Measurements from ENCODE around the gene SYTL5. TPM values are rescaled to one million over a fixed set of nuclear protein-coding genes. Genes with fewer than 3 reads are reported as not detected.

The SYTL5 gene
- total and polyA plus RNA-seq, 2 experiments from 2014 or later: 0.23 to 0.35 TPM

DNA sequence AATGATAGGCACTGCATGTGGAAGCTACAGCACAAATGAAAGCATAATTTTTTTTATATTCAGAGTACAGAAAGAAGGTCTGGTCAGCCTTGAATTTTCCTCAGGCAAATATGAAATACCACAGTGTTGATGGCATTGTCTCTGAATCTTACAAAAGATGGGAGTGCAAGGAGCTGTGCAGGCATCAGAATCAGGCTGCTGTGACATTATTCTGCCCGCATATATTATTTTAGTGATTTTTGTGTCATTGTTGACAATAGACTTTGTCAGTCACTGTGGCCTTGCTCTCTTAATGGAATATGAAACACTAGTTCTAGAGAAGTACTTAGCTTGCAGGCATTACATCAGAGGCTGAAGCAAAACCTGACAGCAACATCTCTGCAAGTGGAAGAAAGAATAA, 42.5 kb downstream of the SYTL5 start:
- Histone ChIP-seq H4K20me1 (replicated peaks; ENCODE audit: insufficient read depth) (no peaks in the 10 kb centered on the region), H3K4me1 (ENCODE audit: insufficient read depth) (no peaks in the 10 kb centered on the region), H3K4me3 (no peak overlapping the region), H3K27ac (ENCODE audit: low read depth) (no peak overlapping the region), H3K9me2 (ENCODE audit: insufficient read depth) (no peaks in the 10 kb centered on the region), H2AFZ (no peak overlapping the region), H3F3A (replicated peaks; ENCODE audit: low read depth) (no peaks in the 10 kb centered on the region), H3K79me2 (replicated peaks; ENCODE audit: insufficient read depth) (no peaks in the 10 kb centered on the region), H3K27me3 (ENCODE audit: insufficient read depth) (no peaks in the 10 kb centered on the region), H3K36me3 (ENCODE audit: insufficient read depth) (no peaks in the 10 kb centered on the region), H3K4me2 (no peak overlapping the region)
- TF ChIP-seq, protein P1, sequence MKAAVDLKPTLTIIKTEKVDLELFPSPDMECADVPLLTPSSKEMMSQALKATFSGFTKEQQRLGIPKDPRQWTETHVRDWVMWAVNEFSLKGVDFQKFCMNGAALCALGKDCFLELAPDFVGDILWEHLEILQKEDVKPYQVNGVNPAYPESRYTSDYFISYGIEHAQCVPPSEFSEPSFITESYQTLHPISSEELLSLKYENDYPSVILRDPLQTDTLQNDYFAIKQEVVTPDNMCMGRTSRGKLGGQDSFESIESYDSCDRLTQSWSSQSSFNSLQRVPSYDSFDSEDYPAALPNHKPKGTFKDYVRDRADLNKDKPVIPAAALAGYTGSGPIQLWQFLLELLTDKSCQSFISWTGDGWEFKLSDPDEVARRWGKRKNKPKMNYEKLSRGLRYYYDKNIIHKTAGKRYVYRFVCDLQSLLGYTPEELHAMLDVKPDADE (IDR thresholded peaks at IDR 0.05): no peak
- TF ChIP-seq EZH2phosphoT487 (IDR thresholded peaks at IDR 0.05; ENCODE audit: unreplicated experiment): no peak
- TF ChIP-seq EZH2 (IDR thresholded peaks at IDR 0.05; ENCODE audit: low read depth, unreplicated experiment): no peak
- no peak for TF ChIP-seq STAT1 (IDR thresholded peaks at IDR 0.05; ENCODE audit: unreplicated experiment)
- no peak for TF ChIP-seq ZNF114 (CRISPR knock-in tag; IDR thresholded peaks at IDR 0.05)
- TF ChIP-seq ZNF331 (CRISPR knock-in tag; IDR thresholded peaks at IDR 0.05; ENCODE audit: low read depth): no peak
- no peak for TF ChIP-seq POLR2AphosphoS5 (IDR thresholded peaks at IDR 0.05; ENCODE audit: low read depth)
- TF ChIP-seq NANOG (IDR thresholded peaks at IDR 0.05; ENCODE audit: borderline replicate concordance): no peak
- TF ChIP-seq, protein P2, sequence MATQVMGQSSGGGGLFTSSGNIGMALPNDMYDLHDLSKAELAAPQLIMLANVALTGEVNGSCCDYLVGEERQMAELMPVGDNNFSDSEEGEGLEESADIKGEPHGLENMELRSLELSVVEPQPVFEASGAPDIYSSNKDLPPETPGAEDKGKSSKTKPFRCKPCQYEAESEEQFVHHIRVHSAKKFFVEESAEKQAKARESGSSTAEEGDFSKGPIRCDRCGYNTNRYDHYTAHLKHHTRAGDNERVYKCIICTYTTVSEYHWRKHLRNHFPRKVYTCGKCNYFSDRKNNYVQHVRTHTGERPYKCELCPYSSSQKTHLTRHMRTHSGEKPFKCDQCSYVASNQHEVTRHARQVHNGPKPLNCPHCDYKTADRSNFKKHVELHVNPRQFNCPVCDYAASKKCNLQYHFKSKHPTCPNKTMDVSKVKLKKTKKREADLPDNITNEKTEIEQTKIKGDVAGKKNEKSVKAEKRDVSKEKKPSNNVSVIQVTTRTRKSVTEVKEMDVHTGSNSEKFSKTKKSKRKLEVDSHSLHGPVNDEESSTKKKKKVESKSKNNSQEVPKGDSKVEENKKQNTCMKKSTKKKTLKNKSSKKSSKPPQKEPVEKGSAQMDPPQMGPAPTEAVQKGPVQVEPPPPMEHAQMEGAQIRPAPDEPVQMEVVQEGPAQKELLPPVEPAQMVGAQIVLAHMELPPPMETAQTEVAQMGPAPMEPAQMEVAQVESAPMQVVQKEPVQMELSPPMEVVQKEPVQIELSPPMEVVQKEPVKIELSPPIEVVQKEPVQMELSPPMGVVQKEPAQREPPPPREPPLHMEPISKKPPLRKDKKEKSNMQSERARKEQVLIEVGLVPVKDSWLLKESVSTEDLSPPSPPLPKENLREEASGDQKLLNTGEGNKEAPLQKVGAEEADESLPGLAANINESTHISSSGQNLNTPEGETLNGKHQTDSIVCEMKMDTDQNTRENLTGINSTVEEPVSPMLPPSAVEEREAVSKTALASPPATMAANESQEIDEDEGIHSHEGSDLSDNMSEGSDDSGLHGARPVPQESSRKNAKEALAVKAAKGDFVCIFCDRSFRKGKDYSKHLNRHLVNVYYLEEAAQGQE (IDR thresholded peaks at IDR 0.05; ENCODE audit: unreplicated experiment): no peak
- TF ChIP-seq, protein P3, sequence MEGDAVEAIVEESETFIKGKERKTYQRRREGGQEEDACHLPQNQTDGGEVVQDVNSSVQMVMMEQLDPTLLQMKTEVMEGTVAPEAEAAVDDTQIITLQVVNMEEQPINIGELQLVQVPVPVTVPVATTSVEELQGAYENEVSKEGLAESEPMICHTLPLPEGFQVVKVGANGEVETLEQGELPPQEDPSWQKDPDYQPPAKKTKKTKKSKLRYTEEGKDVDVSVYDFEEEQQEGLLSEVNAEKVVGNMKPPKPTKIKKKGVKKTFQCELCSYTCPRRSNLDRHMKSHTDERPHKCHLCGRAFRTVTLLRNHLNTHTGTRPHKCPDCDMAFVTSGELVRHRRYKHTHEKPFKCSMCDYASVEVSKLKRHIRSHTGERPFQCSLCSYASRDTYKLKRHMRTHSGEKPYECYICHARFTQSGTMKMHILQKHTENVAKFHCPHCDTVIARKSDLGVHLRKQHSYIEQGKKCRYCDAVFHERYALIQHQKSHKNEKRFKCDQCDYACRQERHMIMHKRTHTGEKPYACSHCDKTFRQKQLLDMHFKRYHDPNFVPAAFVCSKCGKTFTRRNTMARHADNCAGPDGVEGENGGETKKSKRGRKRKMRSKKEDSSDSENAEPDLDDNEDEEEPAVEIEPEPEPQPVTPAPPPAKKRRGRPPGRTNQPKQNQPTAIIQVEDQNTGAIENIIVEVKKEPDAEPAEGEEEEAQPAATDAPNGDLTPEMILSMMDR (conservative IDR thresholded peaks at IDR 0.05; ENCODE audit: low read depth in 2 of 2): no peak
- TF ChIP-seq JUNB (IDR thresholded peaks at IDR 0.05; ENCODE audit: unreplicated experiment): no peak
- TF ChIP-seq, protein P4, sequence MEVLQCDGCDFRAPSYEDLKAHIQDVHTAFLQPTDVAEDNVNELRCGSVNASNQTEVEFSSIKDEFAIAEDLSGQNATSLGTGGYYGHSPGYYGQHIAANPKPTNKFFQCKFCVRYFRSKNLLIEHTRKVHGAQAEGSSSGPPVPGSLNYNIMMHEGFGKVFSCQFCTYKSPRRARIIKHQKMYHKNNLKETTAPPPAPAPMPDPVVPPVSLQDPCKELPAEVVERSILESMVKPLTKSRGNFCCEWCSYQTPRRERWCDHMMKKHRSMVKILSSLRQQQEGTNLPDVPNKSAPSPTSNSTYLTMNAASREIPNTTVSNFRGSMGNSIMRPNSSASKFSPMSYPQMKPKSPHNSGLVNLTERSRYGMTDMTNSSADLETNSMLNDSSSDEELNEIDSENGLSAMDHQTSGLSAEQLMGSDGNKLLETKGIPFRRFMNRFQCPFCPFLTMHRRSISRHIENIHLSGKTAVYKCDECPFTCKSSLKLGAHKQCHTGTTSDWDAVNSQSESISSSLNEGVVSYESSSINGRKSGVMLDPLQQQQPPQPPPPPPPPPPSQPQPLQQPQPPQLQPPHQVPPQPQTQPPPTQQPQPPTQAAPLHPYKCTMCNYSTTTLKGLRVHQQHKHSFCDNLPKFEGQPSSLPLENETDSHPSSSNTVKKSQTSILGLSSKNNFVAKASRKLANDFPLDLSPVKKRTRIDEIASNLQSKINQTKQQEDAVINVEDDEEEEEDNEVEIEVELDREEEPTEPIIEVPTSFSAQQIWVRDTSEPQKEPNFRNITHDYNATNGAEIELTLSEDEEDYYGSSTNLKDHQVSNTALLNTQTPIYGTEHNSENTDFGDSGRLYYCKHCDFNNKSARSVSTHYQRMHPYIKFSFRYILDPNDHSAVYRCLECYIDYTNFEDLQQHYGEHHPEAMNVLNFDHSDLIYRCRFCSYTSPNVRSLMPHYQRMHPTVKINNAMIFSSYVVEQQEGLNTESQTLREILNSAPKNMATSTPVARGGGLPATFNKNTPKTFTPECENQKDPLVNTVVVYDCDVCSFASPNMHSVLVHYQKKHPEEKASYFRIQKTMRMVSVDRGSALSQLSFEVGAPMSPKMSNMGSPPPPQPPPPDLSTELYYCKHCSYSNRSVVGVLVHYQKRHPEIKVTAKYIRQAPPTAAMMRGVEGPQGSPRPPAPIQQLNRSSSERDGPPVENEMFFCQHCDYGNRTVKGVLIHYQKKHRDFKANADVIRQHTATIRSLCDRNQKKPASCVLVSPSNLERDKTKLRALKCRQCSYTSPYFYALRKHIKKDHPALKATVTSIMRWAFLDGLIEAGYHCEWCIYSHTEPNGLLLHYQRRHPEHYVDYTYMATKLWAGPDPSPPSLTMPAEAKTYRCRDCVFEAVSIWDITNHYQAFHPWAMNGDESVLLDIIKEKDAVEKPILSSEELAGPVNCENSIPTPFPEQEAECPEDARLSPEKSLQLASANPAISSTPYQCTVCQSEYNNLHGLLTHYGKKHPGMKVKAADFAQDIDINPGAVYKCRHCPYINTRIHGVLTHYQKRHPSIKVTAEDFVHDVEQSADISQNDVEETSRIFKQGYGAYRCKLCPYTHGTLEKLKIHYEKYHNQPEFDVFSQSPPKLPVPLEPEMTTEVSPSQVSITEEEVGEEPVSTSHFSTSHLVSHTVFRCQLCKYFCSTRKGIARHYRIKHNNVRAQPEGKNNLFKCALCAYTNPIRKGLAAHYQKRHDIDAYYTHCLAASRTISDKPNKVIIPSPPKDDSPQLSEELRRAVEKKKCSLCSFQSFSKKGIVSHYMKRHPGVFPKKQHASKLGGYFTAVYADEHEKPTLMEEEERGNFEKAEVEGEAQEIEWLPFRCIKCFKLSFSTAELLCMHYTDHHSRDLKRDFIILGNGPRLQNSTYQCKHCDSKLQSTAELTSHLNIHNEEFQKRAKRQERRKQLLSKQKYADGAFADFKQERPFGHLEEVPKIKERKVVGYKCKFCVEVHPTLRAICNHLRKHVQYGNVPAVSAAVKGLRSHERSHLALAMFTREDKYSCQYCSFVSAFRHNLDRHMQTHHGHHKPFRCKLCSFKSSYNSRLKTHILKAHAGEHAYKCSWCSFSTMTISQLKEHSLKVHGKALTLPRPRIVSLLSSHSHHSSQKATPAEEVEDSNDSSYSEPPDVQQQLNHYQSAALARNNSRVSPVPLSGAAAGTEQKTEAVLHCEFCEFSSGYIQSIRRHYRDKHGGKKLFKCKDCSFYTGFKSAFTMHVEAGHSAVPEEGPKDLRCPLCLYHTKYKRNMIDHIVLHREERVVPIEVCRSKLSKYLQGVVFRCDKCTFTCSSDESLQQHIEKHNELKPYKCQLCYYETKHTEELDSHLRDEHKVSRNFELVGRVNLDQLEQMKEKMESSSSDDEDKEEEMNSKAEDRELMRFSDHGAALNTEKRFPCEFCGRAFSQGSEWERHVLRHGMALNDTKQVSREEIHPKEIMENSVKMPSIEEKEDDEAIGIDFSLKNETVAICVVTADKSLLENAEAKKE (CRISPR knock-in tag; IDR thresholded peaks at IDR 0.05): no peak
- TF ChIP-seq CREB1 (CRISPR knock-in tag; IDR thresholded peaks at IDR 0.05; ENCODE audit: low read depth): no peak
- no peak for DNase-seq (ENCODE audit: low spot score)
- H3K4me1 Mint-ChIP-seq: no peaks in the 10 kb centered on the region
- no peaks in the 10 kb centered on the region for H3K9me3 Mint-ChIP-seq
- no peaks in the 10 kb centered on the region for H3K27me3 Mint-ChIP-seq (ENCODE audit: insufficient read depth, low read depth, poor library complexity)
- ATAC-seq: no peak
- H3K36me3 Mint-ChIP-seq (ENCODE audit: low read depth): no peaks in the 10 kb centered on the region
- H3K27ac Mint-ChIP-seq: no peak overlapping the region
- no peak overlapping the region for H3K4me3 Mint-ChIP-seq

All from GM23338 (cell line).